GM20431 (cell line): ENCODE results near the gene ABCA13.

Experiments used
- in situ Hi-C: fragments of 300-500 bp; cut with MseI, MboI; formaldehyde crosslinking; loops from one replicate; pipeline ENCODE4 v1.15.0; 2020; ENCODE audit warnings: low sequenced_read_pairs; ENCODE audit not compliant: unreplicated experiment

ABCA13 gene

GRCh38 chr7:48292949-48293348 is 121.7 kb downstream of the ABCA13 start:
- in situ Hi-C loops, result no loop called here

GRCh38 chr7:48295296-48295971 is 124.2 kb downstream of the ABCA13 start:
- in situ Hi-C loops, result no loop called here

GRCh38 chr7:48296966-48297365 is 125.7 kb downstream of the ABCA13 start:
- in situ Hi-C loops, result no loop called here

DNA sequence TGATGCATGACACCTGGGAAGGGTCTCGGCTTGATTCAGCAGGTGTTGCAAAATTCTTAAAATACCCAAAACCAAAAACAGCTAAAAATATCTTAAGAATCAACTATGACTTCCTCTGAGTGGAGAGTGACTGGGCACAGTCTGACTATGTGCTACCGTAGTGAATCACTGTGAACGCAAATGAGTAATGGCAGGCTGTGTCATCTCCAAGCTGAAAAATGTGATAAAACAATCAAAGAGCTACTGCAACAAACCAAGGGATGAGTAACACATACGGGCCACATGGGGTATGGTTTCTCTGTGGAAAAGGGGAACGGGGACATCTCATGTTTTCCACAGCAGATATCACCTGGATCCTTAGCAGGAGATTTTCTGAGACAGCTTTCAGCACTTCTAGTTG is 127.5 kb downstream of the ABCA13 start:
- in situ Hi-C loops, result no loop called here

DNA sequence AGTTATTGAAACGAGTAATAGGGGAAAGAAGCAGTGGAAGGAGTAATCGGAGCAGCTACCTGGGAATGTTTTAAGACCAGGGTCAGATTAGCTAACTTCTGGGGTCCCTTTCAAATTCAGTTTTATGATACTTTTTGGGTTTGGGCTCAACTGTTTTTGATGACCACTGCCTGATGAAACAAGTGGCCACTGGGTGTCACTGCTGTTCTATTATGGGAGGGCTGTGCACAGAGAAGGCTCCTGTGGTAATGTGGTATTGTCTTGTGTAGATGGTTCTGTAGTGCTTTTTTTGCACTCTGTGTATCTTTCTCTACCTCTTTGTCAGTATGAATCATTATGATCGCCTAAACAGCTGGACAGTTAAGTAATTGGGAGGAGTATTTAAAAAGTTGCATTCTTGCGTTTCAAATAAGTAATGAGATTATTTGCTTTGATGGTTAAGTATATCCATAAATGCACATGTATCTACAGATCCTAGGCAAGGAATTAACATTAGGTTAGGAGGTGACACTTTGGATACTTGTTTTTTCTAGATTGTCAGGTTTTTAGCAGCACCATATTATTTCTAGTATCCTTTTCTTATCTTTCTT is 128.4 kb downstream of the ABCA13 start:
- in situ Hi-C loops, result no loop called here

- in situ Hi-C loops, result no loop called here
Measured at GRCh38 chr7:48300301-48300700, 129.0 kb downstream of the ABCA13 start.

- in situ Hi-C loops, result no loop called here
Measured at GRCh38 chr7:48301201-48301600, 129.9 kb downstream of the ABCA13 start.

DNA sequence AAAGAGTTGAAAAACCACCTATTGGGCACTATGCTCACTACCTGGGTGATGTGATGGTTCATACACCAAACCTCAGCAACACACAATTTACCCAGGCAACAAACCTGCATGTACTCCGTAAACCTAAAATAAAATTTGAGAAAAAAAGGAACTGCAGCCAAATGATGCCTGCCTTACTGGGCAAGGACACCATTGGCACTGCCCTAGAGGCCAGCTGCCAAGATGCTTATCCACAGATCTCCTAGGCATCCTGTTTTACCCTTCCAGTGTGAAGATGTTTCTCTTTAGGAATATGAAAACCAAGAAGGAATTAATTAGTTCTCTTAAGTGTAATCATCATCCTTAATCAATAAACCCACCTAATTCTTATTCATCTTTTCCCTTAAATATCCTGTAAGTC is 133.4 kb downstream of the ABCA13 start:
- in situ Hi-C loops, result no loop called here

GRCh38 chr7:48305661-48306060 is 134.4 kb downstream of the ABCA13 start:
- in situ Hi-C loops, result no loop called here

- in situ Hi-C loops, result no loop called here
Measured at GRCh38 chr7:48307041-48307714, 135.9 kb downstream of the ABCA13 start.

- in situ Hi-C loops, result no loop called here
Measured at GRCh38 chr7:48309720-48310119, 138.5 kb downstream of the ABCA13 start.

DNA sequence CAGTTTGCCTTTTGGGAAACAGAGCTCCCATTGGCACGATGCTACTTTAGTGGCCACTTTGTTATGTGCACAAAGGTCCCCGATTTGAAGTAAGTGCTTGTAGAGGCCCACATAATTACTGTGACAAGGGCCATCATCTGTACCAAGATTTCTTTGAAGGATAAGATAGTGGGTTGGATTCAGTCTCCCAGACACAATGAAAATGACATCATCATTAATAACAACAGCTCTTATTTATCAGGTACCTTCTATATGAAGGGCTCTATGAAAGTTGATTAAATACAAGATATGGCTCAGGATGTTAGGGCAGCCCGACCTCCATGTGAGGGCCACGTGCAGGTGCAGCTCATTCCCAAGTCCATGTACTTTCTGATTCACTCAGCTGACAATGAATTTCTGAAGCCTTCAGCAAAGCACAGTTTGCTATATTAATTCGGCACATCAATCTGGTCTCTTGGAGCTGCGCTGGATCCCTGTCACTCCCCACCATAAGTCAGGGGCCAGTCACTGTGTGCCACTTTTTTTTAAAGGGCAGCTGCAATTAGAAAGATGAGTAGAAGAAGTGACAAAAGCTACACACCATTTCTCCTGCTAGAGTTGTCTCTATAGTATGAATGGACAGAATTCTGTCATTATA is 140.3 kb downstream of the ABCA13 start:
- in situ Hi-C loops, result no loop called here

GRCh38 chr7:48312151-48312550 is 140.9 kb downstream of the ABCA13 start:
- in situ Hi-C loops, result no loop called here

DNA sequence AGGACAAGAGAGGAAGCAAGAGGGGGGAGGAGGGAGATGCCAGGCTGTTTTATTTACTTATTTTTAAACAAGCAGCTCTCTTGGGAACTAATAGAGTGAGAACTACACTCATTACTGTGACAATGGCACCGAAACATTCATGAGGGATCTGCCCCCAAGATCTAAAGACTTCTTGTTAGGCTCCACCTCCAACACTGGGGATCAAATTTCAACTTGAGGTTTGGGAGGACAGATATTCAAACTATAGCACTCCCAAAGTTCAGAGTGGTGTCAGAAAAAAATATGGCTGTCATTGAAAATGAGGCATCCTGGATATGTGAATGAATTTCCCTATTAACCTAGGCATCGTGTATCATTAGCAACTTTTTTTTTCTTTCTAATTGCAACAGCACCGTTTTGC is 145.5 kb downstream of the ABCA13 start:
- in situ Hi-C loops, result no loop called here

- in situ Hi-C loops, result no loop called here
Measured at GRCh38 chr7:48317360-48317759, 146.1 kb downstream of the ABCA13 start.

- in situ Hi-C loops, result no loop called here
Measured at GRCh38 chr7:48321319-48322010, 150.2 kb downstream of the ABCA13 start.

DNA sequence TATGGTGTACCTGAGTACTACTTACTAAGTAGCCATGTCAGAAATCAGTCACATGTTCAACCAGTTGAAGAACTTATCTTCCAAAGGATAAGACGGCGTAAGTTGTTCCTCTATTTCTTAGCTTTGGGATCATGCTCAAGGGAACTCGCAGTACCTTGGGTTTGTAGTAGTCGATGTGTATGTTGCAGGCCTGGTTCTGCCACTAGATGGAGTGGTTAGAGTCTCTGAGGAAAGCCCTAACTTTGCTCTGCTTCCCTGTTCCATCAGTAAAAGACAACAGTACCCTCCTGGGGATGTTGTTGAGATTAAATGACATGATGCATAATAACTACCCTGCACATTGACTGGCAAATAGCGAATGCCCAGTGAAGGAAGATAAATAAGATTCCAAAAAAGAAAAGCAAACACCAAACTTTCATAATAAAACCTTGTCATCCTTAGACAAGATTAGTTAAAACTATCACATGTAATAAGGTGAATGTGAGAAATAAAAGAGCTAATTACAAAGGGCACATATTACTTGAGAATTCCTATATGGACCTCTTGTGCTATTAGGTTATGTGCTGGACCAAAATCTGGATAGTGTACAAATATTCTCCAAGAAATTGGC is 165.9 kb downstream of the ABCA13 start:
- in situ Hi-C loops, result no loop called here

DNA sequence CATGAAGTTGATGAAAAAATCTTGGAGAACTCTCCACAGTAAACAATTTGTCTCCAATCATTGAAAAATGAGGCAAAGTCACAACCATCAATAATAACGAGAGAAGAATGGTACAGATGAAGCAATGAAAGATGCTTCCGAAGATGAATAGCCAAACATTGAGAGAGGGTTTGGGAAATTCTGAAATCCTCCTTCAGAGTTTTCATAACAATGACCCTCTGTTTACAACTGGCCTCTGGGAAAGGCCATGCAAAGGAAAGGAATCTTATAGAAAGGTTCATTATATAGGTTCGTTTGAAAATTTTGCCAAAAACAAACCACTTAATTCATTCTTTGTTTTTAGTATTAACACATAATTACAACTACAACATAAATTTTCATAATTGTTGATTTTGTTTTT is 166.5 kb downstream of the ABCA13 start:
- in situ Hi-C loops, result no loop called here

- in situ Hi-C loops, result no loop called here
Measured at GRCh38 chr7:48347230-48347825, 176.1 kb downstream of the ABCA13 start.

DNA sequence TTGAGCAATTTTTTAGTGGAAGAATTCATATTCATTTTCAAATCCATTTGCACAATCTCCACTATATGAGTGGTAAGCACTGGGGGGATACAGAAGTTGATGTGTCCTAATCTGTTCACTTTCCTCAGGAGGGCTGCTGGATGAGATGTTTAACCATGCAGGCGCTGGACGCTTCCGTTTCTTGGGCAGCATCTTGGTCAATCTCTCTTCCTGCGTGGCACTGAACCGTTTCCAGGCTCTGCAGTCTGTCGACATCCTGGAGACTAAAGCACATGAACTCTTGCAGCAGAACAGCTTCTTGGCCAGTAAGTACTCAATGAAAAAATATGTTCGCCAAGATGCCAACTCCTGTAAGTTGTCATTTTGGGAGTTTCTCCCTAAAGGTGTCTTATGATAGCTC is 179.3 kb downstream of the ABCA13 start:
- in situ Hi-C loops, result no loop called here
